ENCODE results near the gene SUSD6.

SUSD6 gene, protein sequence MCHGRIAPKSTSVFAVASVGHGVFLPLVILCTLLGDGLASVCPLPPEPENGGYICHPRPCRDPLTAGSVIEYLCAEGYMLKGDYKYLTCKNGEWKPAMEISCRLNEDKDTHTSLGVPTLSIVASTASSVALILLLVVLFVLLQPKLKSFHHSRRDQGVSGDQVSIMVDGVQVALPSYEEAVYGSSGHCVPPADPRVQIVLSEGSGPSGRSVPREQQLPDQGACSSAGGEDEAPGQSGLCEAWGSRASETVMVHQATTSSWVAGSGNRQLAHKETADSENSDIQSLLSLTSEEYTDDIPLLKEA

GRCh38 chr14:69611172-69612013, at the start of gene SUSD6:
TSS of gene SUSD6 (plus strand) at chr14:69611596. CDS start at chr14:69658593, 46,997 bp downstream.
- DNase-seq (ENCODE audit: low read depth), result peak; percentile 86

DNA sequence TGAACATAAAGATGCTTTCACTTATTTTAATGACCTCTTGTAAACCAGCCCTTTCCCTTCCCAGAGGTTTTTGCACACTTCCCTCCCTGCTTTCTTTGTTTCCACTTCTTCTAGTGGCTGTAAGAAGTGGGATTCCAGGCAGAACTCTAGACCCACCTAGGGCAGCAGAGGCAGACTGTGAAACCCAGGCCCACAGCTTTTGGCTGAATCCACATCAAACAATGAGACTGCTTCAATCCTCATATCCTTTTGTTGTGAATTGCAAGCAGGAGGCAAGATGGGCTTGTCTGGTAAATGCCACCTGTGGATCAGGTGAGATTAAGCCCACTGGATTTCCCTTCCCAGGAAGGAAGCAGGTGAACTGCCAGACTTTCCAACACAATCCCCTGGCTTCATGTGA, 49.5 kb upstream of the SUSD6 start:
- DNase-seq (ENCODE audit: low read depth), result no peak

DNA sequence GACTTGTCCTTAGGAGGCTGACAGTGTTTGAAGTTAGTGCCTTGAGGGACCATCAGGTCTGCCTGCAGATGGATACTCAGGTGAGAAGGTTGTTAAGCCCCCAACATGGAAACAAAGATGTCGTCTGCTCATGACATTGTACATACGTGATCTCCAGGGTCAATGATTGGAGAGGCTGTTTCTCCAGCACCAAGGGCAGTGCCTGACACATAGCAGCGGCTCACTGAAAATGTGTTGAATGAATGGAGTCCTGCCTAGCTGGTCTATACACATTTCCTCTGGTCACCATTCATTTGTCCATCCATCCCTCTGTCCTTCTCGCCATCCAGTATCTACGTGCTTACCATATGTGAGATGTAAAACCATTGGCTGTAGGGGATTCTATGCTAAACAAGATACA, 43.8 kb upstream of the SUSD6 start:
- no peak for DNase-seq (ENCODE audit: low read depth)

DNA sequence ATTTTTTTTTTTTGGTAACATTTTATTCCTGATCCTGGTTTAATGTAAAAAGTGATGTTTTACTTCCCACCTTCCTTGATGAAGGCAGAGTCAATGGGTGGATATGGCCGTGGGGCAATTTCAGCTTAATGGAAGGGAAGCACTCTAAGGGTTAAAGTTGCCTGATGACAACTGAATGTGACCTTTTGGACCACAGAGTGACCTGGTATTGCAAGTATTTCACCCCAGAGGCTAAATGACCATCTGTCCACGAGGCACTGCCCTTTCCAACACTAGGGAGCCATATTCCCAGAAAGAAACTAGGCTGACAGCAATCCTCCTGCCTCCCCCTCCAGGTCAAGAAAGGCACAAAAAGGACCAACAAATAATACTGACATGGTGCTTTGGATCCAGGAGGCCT, 41.5 kb upstream of the SUSD6 start:
- DNase-seq (ENCODE audit: low read depth), result no peak

- DNase-seq (ENCODE audit: low read depth), result no peak
These were observed 40.5 kb upstream of the SUSD6 start for GRCh38 chr14:69570836-69571330.

- DNase-seq (ENCODE audit: low read depth), result no peak
These were observed 39.9 kb upstream of the SUSD6 start for GRCh38 chr14:69571449-69572029.

- no peak for DNase-seq (ENCODE audit: low read depth)
These were observed 39.2 kb upstream of the SUSD6 start for GRCh38 chr14:69572030-69572840.

DNA sequence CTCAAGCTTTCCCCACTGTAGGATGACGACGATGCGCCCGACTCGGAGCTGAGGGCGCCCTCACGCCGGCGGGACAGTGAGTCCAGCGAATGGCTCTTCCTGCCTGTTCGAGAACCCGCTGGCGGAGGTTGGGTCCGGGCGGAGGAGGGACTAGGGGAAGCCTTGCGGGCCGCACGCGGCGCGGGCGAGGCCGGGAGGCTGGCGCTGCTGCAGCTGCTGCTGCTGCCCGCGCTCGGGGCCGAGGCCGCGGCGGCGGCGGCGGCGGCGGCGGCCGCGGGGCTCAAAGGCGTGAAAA, 38.6 kb upstream of the SUSD6 start:
- no peak for DNase-seq (ENCODE audit: low read depth)

DNA sequence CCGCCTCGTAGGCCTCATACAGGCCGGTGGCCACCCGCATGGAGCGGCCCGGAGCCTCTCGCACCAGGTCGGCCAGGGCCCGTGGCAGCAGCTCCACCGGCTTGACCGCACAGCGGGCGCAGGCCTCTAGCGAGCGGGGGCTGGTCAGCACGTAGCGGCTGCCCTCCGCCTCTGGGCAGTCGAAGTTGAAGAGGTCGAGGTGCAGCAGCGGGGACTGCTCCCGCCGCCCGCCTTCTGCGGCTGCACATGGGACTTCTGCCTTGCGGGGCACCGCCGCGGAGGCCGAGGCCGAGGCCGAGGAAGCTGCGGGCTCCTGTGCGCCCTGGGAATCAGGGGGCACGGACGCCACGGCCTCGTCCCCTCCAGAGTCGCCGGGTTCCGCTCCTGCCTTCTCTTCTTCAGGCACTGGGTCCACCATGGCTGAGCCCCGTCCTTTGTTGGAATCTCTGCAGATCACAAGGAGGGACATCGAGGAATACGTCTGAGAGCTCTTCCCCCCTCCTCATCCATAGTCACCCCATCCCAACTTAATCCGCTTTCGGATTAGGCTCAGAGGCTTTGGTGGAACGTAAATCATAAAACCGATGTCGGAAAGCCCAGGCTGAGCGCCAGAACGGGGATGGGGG, 38.1 kb upstream of the SUSD6 start:
- DNase-seq (ENCODE audit: low read depth), result no peak

DNA sequence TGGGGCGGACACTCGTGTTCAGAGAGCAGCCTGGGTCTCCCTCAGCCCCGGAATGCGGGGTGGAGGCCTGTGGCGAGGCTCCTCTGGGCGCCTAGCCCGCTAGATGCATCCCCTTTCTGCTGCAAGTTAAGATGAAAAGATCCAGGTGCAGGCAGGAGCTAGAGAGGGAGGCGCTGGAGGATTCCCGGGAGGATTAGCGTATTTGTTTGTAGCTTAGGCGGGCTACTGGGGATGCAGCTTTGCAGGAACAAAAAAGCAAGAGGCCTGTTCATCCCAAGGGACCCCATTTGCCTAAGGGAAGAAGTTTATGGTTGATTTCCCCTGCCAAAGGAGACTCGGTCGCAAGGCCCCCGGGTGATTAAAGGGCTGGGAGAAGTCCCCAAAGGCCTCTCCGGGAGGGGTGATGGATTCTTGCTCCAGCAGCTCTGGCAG, 37.5 kb upstream of the SUSD6 start:
- DNase-seq (ENCODE audit: low read depth), result no peak

GRCh38 chr14:69574263-69574953, 37.0 kb upstream of the SUSD6 start, which contains the start of gene CCDC177:
TSS of gene CCDC177 (minus strand) at chr14:69574871. CDS start at chr14:69573622, 1,249 bp downstream.
- peak; percentile 65 for DNase-seq (ENCODE audit: low read depth)

DNA sequence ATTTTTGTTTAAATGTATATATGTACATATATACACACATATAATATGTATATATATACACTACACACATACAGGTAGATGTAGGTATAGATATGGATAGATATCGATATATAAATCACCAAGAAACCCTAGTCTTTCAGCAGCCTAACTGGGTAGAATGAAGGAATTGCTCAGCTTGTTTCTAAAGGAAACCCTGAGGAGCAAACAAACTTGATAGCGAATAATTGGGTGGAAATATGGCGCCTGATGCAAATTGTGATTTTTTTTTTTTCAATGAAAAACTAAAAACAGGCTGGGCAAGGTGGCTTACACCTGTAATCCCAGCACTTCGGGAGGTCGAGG, 36.5 kb upstream of the SUSD6 start:
- no peak for DNase-seq (ENCODE audit: low read depth)

DNA sequence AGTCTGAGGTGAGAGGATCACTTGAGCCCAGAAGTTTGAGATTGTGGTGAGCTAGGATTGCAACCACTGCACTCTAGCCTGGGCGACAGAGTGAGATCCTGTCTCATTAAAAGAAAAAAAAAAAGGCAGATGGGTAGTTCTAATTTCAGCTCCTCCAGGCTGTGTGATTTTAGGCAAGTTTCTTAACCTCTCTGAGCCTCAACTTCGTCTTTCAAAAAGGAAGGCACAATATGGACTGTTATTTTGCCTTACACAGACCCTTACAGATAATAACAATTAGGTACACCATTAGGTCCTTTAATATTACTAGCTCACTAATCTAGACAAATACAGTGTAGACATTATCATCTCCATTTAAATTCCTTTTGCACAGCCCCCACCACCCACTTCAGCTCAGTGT, 31.9 kb upstream of the SUSD6 start:
- DNase-seq (ENCODE audit: low read depth), result no peak

GRCh38 chr14:69580009-69580577, 31.3 kb upstream of the SUSD6 start:
- DNase-seq (ENCODE audit: low read depth), result no peak

GRCh38 chr14:69581316-69581935, 30.0 kb upstream of the SUSD6 start:
- no peak for DNase-seq (ENCODE audit: low read depth)

- DNase-seq (ENCODE audit: low read depth), result no peak
These were observed 29.2 kb upstream of the SUSD6 start for GRCh38 chr14:69582212-69582611.

DNA sequence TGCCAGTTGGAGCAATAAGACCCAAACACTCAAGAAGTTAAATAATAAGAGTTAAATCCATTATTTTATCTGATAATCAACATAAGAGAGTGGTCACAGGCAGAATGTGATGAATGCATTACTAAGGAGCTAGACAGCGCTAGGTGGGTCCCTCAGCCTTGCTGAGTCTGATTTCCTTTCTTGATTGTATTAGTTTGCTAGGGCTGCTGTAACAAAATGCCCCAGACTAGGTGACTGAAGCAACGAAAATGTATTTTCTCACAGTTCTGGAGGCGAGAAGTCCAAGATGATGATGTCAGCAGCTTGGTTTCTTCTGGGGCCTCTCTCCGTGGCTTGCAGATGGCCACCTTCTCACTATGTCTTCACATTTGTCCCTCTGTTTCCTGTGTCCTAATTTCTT, 28.6 kb upstream of the SUSD6 start:
- DNase-seq (ENCODE audit: low read depth), result no peak

DNA sequence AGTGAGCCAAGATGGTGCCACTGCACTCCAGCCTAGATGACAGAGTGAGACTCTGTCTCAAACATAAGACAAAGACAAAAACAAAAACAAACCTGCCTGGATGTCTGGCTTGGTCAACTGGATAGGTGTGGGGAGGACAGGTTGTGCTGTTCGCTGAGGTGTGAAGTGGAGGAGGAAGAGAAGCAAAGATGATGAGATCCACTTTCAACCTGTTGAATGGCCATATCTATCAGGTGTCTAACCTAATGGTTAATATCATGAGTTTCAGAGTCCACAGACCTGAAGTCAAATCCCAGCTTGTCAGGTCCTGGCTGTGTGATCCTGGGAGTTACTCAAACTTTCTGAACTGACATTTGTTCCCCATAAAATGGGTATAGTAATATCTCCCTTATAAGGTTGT, 27.0 kb upstream of the SUSD6 start:
- no peak for DNase-seq (ENCODE audit: low read depth)

DNA sequence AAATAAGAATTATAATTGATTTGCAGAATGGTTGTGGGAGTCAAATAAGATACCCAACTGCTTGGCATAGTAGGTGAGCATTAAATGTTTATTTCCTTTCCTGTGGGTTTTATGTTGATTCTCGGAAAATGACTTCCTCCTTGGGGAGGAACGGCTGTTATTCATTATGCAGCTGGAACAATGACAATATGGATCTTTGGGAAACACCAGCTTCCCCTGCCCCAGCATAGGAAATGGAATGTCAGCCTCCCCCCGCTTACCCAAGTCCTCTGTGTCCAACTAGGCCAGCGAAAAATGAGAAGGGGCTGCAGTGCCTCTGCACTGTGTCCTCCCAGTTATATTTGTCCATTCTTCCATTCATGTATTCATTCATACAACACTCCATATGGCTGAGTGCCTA, 25.0 kb upstream of the SUSD6 start:
- DNase-seq (ENCODE audit: low read depth), result no peak

DNA sequence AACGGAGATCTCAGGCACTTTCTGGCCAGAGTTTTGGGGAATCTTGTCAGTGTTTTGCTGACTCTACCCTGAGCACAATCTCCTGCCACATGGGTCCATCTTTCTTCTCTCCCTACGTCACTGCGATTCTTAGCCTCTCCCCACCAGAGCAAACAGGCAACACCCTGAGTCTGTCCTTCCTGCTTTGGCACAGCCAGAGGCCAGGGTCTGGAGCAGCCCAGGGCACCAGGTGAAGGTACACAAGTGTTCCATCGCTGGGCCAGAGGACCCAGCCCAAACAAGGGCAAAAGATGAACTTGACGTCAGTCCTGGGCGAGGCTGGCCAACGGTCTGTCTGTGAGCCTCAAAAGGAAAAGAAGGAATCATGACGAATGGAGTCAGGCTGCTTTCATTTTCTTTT, 24.0 kb upstream of the SUSD6 start:
- no peak for DNase-seq (ENCODE audit: low read depth)

Measured in activated T-helper 9 cell treated with anti-CD3 and anti-CD28 coated beads, Interleukin-2, amount 50 U/mL, for 16 hours (primary cell).